Ishikawa (cell line): Measurements from ENCODE around the gene CXCL6.

Experiments used
- CEBPB ChIP-seq: IDR thresholded peaks from 2 replicates; pipeline ENCODE4 v1.6.1; 2012
- CREB1 ChIP-seq: IDR thresholded peaks from 2 replicates; pipeline ENCODE4 v1.6.1; 2012; ENCODE audit warnings: low read depth
- EGR1 ChIP-seq: IDR thresholded peaks from 2 replicates; pipeline ENCODE4 v1.6.1; 2012
- EP300 ChIP-seq: IDR thresholded peaks from 2 replicates; pipeline ENCODE4 v1.6.1; 2012; ENCODE audit warnings: borderline replicate concordance
- FOXM1 ChIP-seq: IDR thresholded peaks from 2 replicates; pipeline ENCODE4 v1.6.1; 2012; ENCODE audit warnings: low read depth, borderline replicate concordance
- NFIC ChIP-seq: IDR thresholded peaks from 2 replicates; pipeline ENCODE4 v1.6.1; 2012
- RAD21 ChIP-seq: IDR thresholded peaks from 2 replicates; pipeline ENCODE4 v1.6.1; 2012; ENCODE audit warnings: low read depth
- TAF1 ChIP-seq: IDR thresholded peaks from 2 replicates; pipeline ENCODE4 v1.6.1; 2012; ENCODE audit warnings: low read depth, mild to moderate bottlenecking
- TCF12 ChIP-seq: IDR thresholded peaks from 2 replicates; pipeline ENCODE4 v1.6.1; 2012; ENCODE audit warnings: low read depth
- TEAD4 ChIP-seq: IDR thresholded peaks from 2 replicates; pipeline ENCODE4 v1.6.1; 2012
- YY1 ChIP-seq: IDR thresholded peaks from 2 replicates; pipeline ENCODE4 v1.6.1; 2012; ENCODE audit warnings: low read depth
- ZBTB7A ChIP-seq: IDR thresholded peaks from 2 replicates; pipeline ENCODE4 v1.6.1; 2012; ENCODE audit warnings: low read depth
- TF ChIP-seq, protein P1 (sequence below): IDR thresholded peaks from 2 replicates; pipeline ENCODE4 v1.6.1; 2012
- TF ChIP-seq, protein P2 (sequence below): IDR thresholded peaks from 2 replicates; pipeline ENCODE4 v1.6.1; 2012
- TF ChIP-seq, protein P3 (sequence below): IDR thresholded peaks from 2 replicates; pipeline ENCODE4 v1.6.1; 2012; ENCODE audit warnings: low read depth, mild to moderate bottlenecking

Gene CXCL6

DNA sequence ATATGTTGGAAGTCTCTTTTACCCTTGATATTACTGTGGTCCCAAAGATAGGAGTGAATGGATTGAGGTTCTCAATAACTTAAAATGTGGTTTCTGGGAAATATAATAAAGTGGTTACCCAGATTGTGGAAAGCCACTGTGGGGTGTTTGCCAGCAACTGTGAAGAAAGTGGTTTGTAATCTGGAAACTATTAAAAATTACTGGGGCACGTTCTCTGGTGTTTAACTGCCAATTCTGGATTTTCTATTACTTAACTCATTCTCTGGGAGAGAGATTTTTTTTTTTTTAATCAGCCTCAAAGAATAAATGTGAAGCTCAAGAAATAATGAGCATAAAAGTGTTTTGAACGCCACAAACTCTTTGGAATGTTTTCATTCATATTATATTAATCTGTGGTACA, 4.9 kb upstream of the CXCL6 start:
- TF ChIP-seq TCF12 (no peak), ZBTB7A (no peak), TEAD4 (no peak), NFIC (no peak), CEBPB (no peak), EGR1 (no peak), TAF1 (no peak), CREB1 (no peak)
- TF ChIP-seq, protein P1, sequence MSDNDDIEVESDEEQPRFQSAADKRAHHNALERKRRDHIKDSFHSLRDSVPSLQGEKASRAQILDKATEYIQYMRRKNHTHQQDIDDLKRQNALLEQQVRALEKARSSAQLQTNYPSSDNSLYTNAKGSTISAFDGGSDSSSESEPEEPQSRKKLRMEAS = no peak
- TF ChIP-seq, protein P2, sequence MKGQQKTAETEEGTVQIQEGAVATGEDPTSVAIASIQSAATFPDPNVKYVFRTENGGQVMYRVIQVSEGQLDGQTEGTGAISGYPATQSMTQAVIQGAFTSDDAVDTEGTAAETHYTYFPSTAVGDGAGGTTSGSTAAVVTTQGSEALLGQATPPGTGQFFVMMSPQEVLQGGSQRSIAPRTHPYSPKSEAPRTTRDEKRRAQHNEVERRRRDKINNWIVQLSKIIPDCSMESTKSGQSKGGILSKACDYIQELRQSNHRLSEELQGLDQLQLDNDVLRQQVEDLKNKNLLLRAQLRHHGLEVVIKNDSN = no peak
- TF ChIP-seq, protein P3, sequence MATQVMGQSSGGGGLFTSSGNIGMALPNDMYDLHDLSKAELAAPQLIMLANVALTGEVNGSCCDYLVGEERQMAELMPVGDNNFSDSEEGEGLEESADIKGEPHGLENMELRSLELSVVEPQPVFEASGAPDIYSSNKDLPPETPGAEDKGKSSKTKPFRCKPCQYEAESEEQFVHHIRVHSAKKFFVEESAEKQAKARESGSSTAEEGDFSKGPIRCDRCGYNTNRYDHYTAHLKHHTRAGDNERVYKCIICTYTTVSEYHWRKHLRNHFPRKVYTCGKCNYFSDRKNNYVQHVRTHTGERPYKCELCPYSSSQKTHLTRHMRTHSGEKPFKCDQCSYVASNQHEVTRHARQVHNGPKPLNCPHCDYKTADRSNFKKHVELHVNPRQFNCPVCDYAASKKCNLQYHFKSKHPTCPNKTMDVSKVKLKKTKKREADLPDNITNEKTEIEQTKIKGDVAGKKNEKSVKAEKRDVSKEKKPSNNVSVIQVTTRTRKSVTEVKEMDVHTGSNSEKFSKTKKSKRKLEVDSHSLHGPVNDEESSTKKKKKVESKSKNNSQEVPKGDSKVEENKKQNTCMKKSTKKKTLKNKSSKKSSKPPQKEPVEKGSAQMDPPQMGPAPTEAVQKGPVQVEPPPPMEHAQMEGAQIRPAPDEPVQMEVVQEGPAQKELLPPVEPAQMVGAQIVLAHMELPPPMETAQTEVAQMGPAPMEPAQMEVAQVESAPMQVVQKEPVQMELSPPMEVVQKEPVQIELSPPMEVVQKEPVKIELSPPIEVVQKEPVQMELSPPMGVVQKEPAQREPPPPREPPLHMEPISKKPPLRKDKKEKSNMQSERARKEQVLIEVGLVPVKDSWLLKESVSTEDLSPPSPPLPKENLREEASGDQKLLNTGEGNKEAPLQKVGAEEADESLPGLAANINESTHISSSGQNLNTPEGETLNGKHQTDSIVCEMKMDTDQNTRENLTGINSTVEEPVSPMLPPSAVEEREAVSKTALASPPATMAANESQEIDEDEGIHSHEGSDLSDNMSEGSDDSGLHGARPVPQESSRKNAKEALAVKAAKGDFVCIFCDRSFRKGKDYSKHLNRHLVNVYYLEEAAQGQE = no peak

DNA sequence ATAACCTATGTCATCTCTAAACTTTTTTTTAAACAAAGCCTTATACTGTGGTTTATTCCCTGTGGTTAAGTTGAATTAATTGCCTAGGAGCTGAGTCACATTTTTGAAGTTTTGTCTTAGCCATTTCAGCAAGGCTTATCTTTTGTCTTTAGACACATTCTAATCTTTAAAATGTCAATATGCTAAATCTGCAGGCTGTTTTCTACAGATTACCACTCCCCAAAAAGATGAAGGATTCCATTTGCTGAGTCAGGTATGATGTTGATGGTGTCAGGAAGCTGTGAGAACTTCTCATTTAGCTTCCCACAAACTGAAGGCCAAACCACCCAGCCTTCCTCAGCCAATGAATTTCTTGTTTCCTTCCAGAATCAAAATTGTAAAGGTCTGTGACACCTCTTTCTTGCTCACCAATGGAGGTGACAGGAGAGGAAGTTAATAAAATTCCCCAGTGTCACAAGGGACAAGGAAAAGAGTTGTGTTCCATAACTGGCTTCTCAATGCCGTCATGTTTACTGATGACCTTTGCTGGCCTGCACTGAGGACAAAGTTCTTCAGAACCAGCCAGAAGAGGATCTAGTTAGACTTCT, 3.7 kb upstream of the CXCL6 start:
- TF ChIP-seq TCF12 (no peak), TEAD4 (no peak), YY1 (no peak), FOXM1 (no peak), RAD21 (no peak), TAF1 (no peak), ZBTB7A (no peak), CEBPB (no peak), EGR1 (no peak), EP300 (no peak), NFIC (no peak), CREB1 (no peak)
- TF ChIP-seq, protein P2 = no peak
- TF ChIP-seq, protein P1 = no peak
- TF ChIP-seq, protein P3 = no peak

DNA sequence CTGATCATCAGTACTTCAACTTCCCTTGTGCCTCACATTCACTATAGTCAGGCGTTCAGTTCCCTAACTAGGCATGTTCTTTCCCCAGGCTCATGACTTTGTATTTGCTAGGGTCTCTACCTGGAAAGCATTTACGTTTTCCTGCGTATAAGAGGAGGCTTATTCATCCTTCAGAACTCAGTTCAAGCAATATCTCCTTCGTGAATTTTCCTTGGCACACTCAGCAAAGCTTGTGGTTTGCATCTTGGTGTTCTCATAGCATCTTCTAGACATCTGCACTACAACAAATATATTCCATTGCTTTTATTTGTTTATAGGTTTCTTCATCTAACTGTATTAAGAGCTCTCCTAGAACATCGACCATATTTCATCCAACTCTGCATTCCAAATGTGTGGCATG, 2.6 kb downstream of the CXCL6 start:
- TF ChIP-seq CEBPB (no peak), CREB1 (no peak), EGR1 (no peak), YY1 (no peak), EP300 (no peak), FOXM1 (no peak), NFIC (no peak), TAF1 (no peak)
- TF ChIP-seq, protein P1 = no peak

DNA sequence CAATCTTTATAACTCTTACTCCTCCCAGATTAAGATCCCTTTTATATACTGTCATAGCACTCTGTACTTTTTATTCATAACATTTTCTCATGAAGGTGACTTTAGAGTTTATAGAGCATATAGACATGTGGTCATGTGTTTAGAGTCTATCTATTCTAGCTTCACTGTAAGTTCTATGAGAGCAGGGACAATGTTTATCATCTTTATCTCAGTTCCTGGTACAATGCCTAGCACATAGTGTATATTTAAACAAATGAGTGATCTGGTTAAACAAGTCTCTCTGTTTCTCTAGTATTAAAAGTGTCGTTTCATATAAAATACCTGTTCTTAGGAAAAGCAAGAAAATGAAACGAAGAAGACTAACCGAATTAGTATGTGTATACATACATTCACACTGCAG, 3.2 kb downstream of the CXCL6 start:
- TF ChIP-seq CREB1 (no peak), RAD21 (no peak), FOXM1 (no peak), YY1 (no peak), TAF1 (no peak), ZBTB7A (no peak), CEBPB (no peak), TEAD4 (no peak), NFIC (no peak), EP300 (no peak), EGR1 (no peak), TCF12 (no peak)
- TF ChIP-seq, protein P1 = no peak
- TF ChIP-seq, protein P2 = no peak
- TF ChIP-seq, protein P3 = no peak
